WI38 (cell line): ENCODE data around the gene CDH10.

Experiments used
- H3K4me3 ChIP-seq: 2 replicates; pipeline ENCODE4 v1.5.1; 2011; ENCODE audit warnings: low read depth, mild to moderate bottlenecking, control low read depth, low read length
- CTCF ChIP-seq: IDR thresholded peaks from 2 replicates; pipeline ENCODE4 v1.5.1; 2012; ENCODE audit warnings: low read depth, mild to moderate bottlenecking, control low read depth, low read length

CDH10 gene

GRCh38 chr5:24630918-24631317 lies 13.9 kb downstream of the CDH10 start:
- TF ChIP-seq CTCF = no peak
- no peak overlapping the region for H3K4me3 ChIP-seq

- H3K4me3 ChIP-seq = no peak overlapping the region
- no peak for TF ChIP-seq CTCF
Observed at GRCh38 chr5:24629798-24630197, 15.0 kb downstream of the CDH10 start.

- no peak overlapping the region for H3K4me3 ChIP-seq
- TF ChIP-seq CTCF = no peak
Observed at GRCh38 chr5:24624872-24625271, 19.9 kb downstream of the CDH10 start.

GRCh38 chr5:24623624-24624023 lies 21.2 kb downstream of the CDH10 start:
- no peak for TF ChIP-seq CTCF

GRCh38 chr5:24623031-24623430 lies 21.7 kb downstream of the CDH10 start:
- TF ChIP-seq CTCF = no peak
- no peak overlapping the region for H3K4me3 ChIP-seq

More at GRCh38 chr5:24623624-24624023, 21.2 kb downstream of the CDH10 start:
- no peak overlapping the region for H3K4me3 ChIP-seq

- TF ChIP-seq CTCF = no peak
- no peak overlapping the region for H3K4me3 ChIP-seq
Observed at GRCh38 chr5:24621792-24622191, 23.0 kb downstream of the CDH10 start.

- no peak overlapping the region for H3K4me3 ChIP-seq
- no peak for TF ChIP-seq CTCF
Observed at GRCh38 chr5:24616566-24616965, 28.2 kb downstream of the CDH10 start.
